ENCODE data around the gene WHRN. TPM values are rescaled to one million over a fixed set of nuclear protein-coding genes. Genes with fewer than 3 reads are reported as not detected.
A peak's percentile ranks its signal among the peaks of the same experiment; 100 is the strongest.

Gene WHRN
- total RNA-seq, 1 experiment from 2014 or later, result 9.4 TPM

- no peaks in the 10 kb centered on the region for H3K27me3 Mint-ChIP-seq (ENCODE audit: insufficient read depth, unreplicated experiment)
- no peak overlapping the region for H3K4me3 Mint-ChIP-seq (ENCODE audit: unreplicated experiment)
- no TSS peak for BruUV-seq (replicated peaks)
- ChIA-PET CTCF (interaction anchor here (1.2 to 3.8 kb wide), 2 partner anchors 9 to 82 kb away, joined by 3 to 23 read pairs; no protein-coding TSS in a partner anchor), POLR2A (no interaction called here)
- intact Hi-C loops (cut with micrococcal nuclease), result no loop called here
- peaks cover 8% of the 10 kb centered on the region for H3K4me1 Mint-ChIP-seq (ENCODE audit: insufficient read depth, unreplicated experiment)
- no peaks in the 10 kb centered on the region for H3K9me3 Mint-ChIP-seq (ENCODE audit: unreplicated experiment)
- no peak for TF ChIP-seq CTCF (IDR thresholded peaks at IDR 0.05; ENCODE audit: unreplicated experiment)
- no peak overlapping the region for H3K27ac Mint-ChIP-seq (ENCODE audit: low read depth, unreplicated experiment)
- DNase-seq (ENCODE audit: unreplicated experiment), result peak; percentile 51
- H3K36me3 Mint-ChIP-seq (ENCODE audit: insufficient read depth, unreplicated experiment), result no peaks in the 10 kb centered on the region
Observed at GRCh38 chr9:114516913-114517312, 11.6 kb upstream of the WHRN start.

- Mint-ChIP-seq H3K4me3 (ENCODE audit: unreplicated experiment) (no peak overlapping the region), H3K27ac (ENCODE audit: low read depth, unreplicated experiment) (no peak overlapping the region), H3K27me3 (ENCODE audit: insufficient read depth, unreplicated experiment) (peaks cover 7% of the 10 kb centered on the region), H3K36me3 (ENCODE audit: insufficient read depth, unreplicated experiment) (no peaks in the 10 kb centered on the region), H3K9me3 (ENCODE audit: unreplicated experiment) (no peaks in the 10 kb centered on the region), H3K4me1 (ENCODE audit: insufficient read depth, unreplicated experiment) (peaks cover 8% of the 10 kb centered on the region)
- ChIA-PET CTCF (no interaction called here), POLR2A (no interaction called here)
- intact Hi-C loops (cut with micrococcal nuclease), result no loop called here
- TF ChIP-seq CTCF (IDR thresholded peaks at IDR 0.05; ENCODE audit: unreplicated experiment), result no peak
- DNase-seq (ENCODE audit: unreplicated experiment), result no peak
- BruUV-seq (replicated peaks), result no TSS peak
Observed at GRCh38 chr9:114515528-114515927, 10.3 kb upstream of the WHRN start.

GRCh38 chr9:114513959-114514267 lies 8.6 kb upstream of the WHRN start:
- Mint-ChIP-seq H3K36me3 (ENCODE audit: insufficient read depth, unreplicated experiment) (no peaks in the 10 kb centered on the region), H3K27me3 (ENCODE audit: insufficient read depth, unreplicated experiment) (peaks cover 23% of the 10 kb centered on the region), H3K27ac (ENCODE audit: low read depth, unreplicated experiment) (no peak overlapping the region), H3K4me1 (ENCODE audit: insufficient read depth, unreplicated experiment) (peaks cover 8% of the 10 kb centered on the region), H3K4me3 (ENCODE audit: unreplicated experiment) (no peak overlapping the region), H3K9me3 (ENCODE audit: unreplicated experiment) (no peaks in the 10 kb centered on the region)
- TF ChIP-seq CTCF (IDR thresholded peaks at IDR 0.05; ENCODE audit: unreplicated experiment), result no peak
- no TSS peak for BruUV-seq (replicated peaks)
- DNase-seq (ENCODE audit: unreplicated experiment), result no peak
- intact Hi-C loops (cut with micrococcal nuclease), result no loop called here
- ChIA-PET POLR2A (no interaction called here), CTCF (interaction anchor here (0.6 kb wide), 1 partner anchor 16 kb away, joined by 4 read pairs; no protein-coding TSS in a partner anchor)

- H3K4me3 Mint-ChIP-seq (ENCODE audit: unreplicated experiment), result no peak overlapping the region
- no peak for TF ChIP-seq CTCF (IDR thresholded peaks at IDR 0.05; ENCODE audit: unreplicated experiment)
- CTCF ChIA-PET, result interaction anchor here (0.7 to 7.1 kb wide), 2 partner anchors 78 to 577 kb away, joined by 3 to 54 read pairs; no protein-coding TSS in a partner anchor
Observed at GRCh38 chr9:114513055-114513958, 8.0 kb upstream of the WHRN start.

More at GRCh38 chr9:114513055-114513958, 8.0 kb upstream of the WHRN start:
- POLR2A ChIA-PET, result interaction anchor here (0.6 to 0.7 kb wide), 2 partner anchors 180 to 407 kb away, joined by 3 read pairs; no protein-coding TSS in a partner anchor
- peak; percentile 22 for DNase-seq (ENCODE audit: unreplicated experiment)
- H3K27ac Mint-ChIP-seq (ENCODE audit: low read depth, unreplicated experiment), result no peak overlapping the region
- no TSS peak for BruUV-seq (replicated peaks)
- no peaks in the 10 kb centered on the region for H3K36me3 Mint-ChIP-seq (ENCODE audit: insufficient read depth, unreplicated experiment)
- H3K4me1 Mint-ChIP-seq (ENCODE audit: insufficient read depth, unreplicated experiment), result peaks cover 8% of the 10 kb centered on the region
- no peaks in the 10 kb centered on the region for H3K9me3 Mint-ChIP-seq (ENCODE audit: unreplicated experiment)
- H3K27me3 Mint-ChIP-seq (ENCODE audit: insufficient read depth, unreplicated experiment), result peaks cover 29% of the 10 kb centered on the region
- intact Hi-C loops (cut with micrococcal nuclease), result no loop called here

Data from MCF 10A (cell line).